Cardiac muscle cell (in vitro differentiated cells and primary cell): ENCODE measurements around the gene ABCF2. TPM values are rescaled to one million over a fixed set of nuclear protein-coding genes. Genes with fewer than 3 reads are reported as not detected.
A peak's percentile ranks its signal among the peaks of the same experiment; 100 is the strongest.

Experiments used
- DNase-seq, 2 donors: peaks; one replicate each; pipeline versions ENCODE4 v3.0.0 to v3.0.0-alpha.2; 2010 to 2017; ENCODE audit warnings: low read depth in 1 of 2, low spot score in 1 of 2
- H3K27ac ChIP-seq: fragments of 200-600 bp; sonication (generic); 2 replicates; pipeline ENCODE4 v1.5.1; 2016
- H3K27me3 ChIP-seq: fragments of 200-600 bp; sonication (generic); 2 replicates; pipeline ENCODE4 v1.6.0; 2016; ENCODE audit warnings: control low read depth
- H3K36me3 ChIP-seq: fragments of 200-600 bp; sonication (generic); 2 replicates; pipeline ENCODE4 v1.5.1; 2016; ENCODE audit warnings: control low read depth
- H3K4me1 ChIP-seq: fragments of 200-600 bp; sonication (generic); 2 replicates; pipeline ENCODE4 v1.8.1; 2017; ENCODE audit warnings: low read depth, mild to moderate bottlenecking, mixed run types
- H3K4me3 ChIP-seq: fragments of 200-600 bp; sonication (generic); 2 replicates; pipeline ENCODE4 v1.5.1; 2016; ENCODE audit warnings: mild to moderate bottlenecking
- H3K9me3 ChIP-seq: fragments of 200-600 bp; sonication (generic); 2 replicates; pipeline ENCODE4 v1.5.1; 2017; ENCODE audit warnings: low read depth, mild to moderate bottlenecking, control low read depth
- CTCF ChIP-seq: IDR thresholded peaks from 2 replicates; pipeline ENCODE4 v1.5.1; 2012; ENCODE audit warnings: low read depth, mild to moderate bottlenecking, low read length
- polyA plus RNA-seq: library from polyadenylated mRNA; unstranded; fragments of >200 nt; fragmentation: Nextera tagmentation; extraction: Ambion mirVana; gene quantifications from 2 replicates; pipeline ENCODE4 v1.2.1, GENCODE V29; 2016
- total RNA-seq: library from RNA; depleted of rRNA; stranded (reverse); fragments of >200 nt; gene quantifications from 2 replicates; pipeline ENCODE4 v1.2.3, GENCODE V29; 2016

Gene ABCF2
- total and polyA plus RNA-seq, 2 experiments from 2014 or later: 32.7 to 34.3 TPM

GRCh38 chr7:151191544-151191943 lies 35.5 kb downstream of the ABCF2 start:
- no peaks in the 10 kb centered on the region for H3K9me3 ChIP-seq
- H3K4me3 ChIP-seq: no peak overlapping the region
- H3K4me1 ChIP-seq: peaks cover 12% of the 10 kb centered on the region
- no peak for DNase-seq
- peaks cover 13% of the 10 kb centered on the region for H3K27me3 ChIP-seq
- H3K27ac ChIP-seq: no peak overlapping the region
- TF ChIP-seq CTCF: no peak
- H3K36me3 ChIP-seq: no peaks in the 10 kb centered on the region

- Histone ChIP-seq H3K36me3 (no peaks in the 10 kb centered on the region), H3K4me3 (no peak overlapping the region), H3K27me3 (peaks cover 8% of the 10 kb centered on the region), H3K4me1 (peaks cover 12% of the 10 kb centered on the region), H3K27ac (no peak overlapping the region), H3K9me3 (no peaks in the 10 kb centered on the region)
- TF ChIP-seq CTCF: no peak
- DNase-seq: no peak
These were observed 38.0 kb downstream of the ABCF2 start for GRCh38 chr7:151189038-151189437.

- H3K4me3 ChIP-seq: no peak overlapping the region
- H3K36me3 ChIP-seq: no peaks in the 10 kb centered on the region
- H3K27ac ChIP-seq: no peak overlapping the region
- no peaks in the 10 kb centered on the region for H3K9me3 ChIP-seq
- TF ChIP-seq CTCF: no peak
- peaks cover 12% of the 10 kb centered on the region for H3K4me1 ChIP-seq
- peaks cover 8% of the 10 kb centered on the region for H3K27me3 ChIP-seq
- DNase-seq: no peak
These were observed 38.8 kb downstream of the ABCF2 start for GRCh38 chr7:151188252-151188542.

- no peaks in the 10 kb centered on the region for H3K36me3 ChIP-seq
- no peaks in the 10 kb centered on the region for H3K9me3 ChIP-seq
- no peak for DNase-seq
- TF ChIP-seq CTCF: no peak
- H3K4me3 ChIP-seq: no peak overlapping the region
- H3K4me1 ChIP-seq: peaks cover 12% of the 10 kb centered on the region
- H3K27me3 ChIP-seq: peaks cover 8% of the 10 kb centered on the region
- H3K27ac ChIP-seq: peak overlapping the region; percentile 32
These were observed 39.4 kb downstream of the ABCF2 start for GRCh38 chr7:151187409-151188251.

GRCh38 chr7:151186640-151187408 lies 40.2 kb downstream of the ABCF2 start, which contains the start of gene ASB10:
ASB10 (minus strand) TSS chr7:151187250; CDS start chr7:151187130, 120 bp downstream.
- Histone ChIP-seq H3K4me3 (no peak within 1 kb of the TSS), H3K4me1 (peaks cover 12% of the 10 kb centered on the region), H3K27ac (peak within 1 kb of the TSS; percentile 32), H3K27me3 (peaks cover 8% of the 10 kb centered on the region), H3K9me3 (no peaks in the 10 kb centered on the region), H3K36me3 (no peaks in the 10 kb centered on the region)
- DNase-seq: no peak
- no peak for TF ChIP-seq CTCF
